ENCODE data around the gene CD37. TPM values are rescaled to one million over a fixed set of nuclear protein-coding genes. Genes with fewer than 3 reads are reported as not detected.

CD37 gene
- polyA plus RNA-seq, 1 of the 3 experiments (the other 2 are of a cell fraction), result not detected

DNA sequence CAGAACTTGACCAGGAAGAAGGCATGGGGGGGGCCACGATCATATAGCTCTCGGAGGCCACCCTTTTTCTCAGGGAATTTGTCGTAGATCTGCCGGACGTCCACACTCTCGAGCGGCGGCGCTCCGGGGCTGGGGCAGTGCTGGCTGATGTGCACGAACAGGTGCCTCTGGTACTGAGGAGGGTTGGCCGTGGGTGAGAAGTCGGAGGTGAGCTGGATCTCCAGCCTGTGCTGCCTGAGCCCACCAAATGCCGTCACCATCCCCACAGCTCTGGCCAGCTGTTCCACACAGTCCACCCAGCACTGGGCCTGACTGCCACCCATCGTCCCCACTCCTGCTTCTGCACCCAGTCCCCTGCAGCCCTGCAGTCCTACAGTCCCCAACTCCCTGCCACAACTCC, 12.0 kb downstream of the CD37 start:
- TF ChIP-seq RCOR1 (IDR thresholded peaks at IDR 0.05; ENCODE audit: low read length), result no peak
- no peak for TF ChIP-seq SIN3A (IDR thresholded peaks at IDR 0.05; ENCODE audit: borderline replicate concordance, low read depth, low read length)
- TF ChIP-seq RXRA (IDR thresholded peaks at IDR 0.05; ENCODE audit: borderline replicate concordance, low read depth), result no peak
- TF ChIP-seq TAF1 (IDR thresholded peaks at IDR 0.05; ENCODE audit: borderline replicate concordance, low read depth, low read length), result no peak
- TF ChIP-seq EP300 (IDR thresholded peaks at IDR 0.05; ENCODE audit: borderline replicate concordance in 1 of 2, low read depth in 1 of 2, low read length in 1 of 2), result no peak
- TF ChIP-seq MEF2A (IDR thresholded peaks at IDR 0.05; ENCODE audit: borderline replicate concordance, low read depth), result no peak
- no peak for TF ChIP-seq CHD2 (IDR thresholded peaks at IDR 0.05; ENCODE audit: low read length, partially characterized antibody)
- no peak for TF ChIP-seq GATA2 (CRISPR knock-in tag; IDR thresholded peaks at IDR 0.05)
- TF ChIP-seq, protein P1, sequence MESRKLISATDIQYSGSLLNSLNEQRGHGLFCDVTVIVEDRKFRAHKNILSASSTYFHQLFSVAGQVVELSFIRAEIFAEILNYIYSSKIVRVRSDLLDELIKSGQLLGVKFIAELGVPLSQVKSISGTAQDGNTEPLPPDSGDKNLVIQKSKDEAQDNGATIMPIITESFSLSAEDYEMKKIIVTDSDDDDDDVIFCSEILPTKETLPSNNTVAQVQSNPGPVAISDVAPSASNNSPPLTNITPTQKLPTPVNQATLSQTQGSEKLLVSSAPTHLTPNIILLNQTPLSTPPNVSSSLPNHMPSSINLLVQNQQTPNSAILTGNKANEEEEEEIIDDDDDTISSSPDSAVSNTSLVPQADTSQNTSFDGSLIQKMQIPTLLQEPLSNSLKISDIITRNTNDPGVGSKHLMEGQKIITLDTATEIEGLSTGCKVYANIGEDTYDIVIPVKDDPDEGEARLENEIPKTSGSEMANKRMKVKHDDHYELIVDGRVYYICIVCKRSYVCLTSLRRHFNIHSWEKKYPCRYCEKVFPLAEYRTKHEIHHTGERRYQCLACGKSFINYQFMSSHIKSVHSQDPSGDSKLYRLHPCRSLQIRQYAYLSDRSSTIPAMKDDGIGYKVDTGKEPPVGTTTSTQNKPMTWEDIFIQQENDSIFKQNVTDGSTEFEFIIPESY (IDR thresholded peaks at IDR 0.05; ENCODE audit: borderline replicate concordance, low read depth), result no peak
- TF ChIP-seq, protein P2, sequence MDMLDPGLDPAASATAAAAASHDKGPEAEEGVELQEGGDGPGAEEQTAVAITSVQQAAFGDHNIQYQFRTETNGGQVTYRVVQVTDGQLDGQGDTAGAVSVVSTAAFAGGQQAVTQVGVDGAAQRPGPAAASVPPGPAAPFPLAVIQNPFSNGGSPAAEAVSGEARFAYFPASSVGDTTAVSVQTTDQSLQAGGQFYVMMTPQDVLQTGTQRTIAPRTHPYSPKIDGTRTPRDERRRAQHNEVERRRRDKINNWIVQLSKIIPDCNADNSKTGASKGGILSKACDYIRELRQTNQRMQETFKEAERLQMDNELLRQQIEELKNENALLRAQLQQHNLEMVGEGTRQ (IDR thresholded peaks at IDR 0.05; ENCODE audit: borderline replicate concordance, low read depth, low read length), result no peak
- TF ChIP-seq FOSL2 (IDR thresholded peaks at IDR 0.05; ENCODE audit: borderline replicate concordance, low read depth), result no peak
- H4K20me1 ChIP-seq (ENCODE audit: insufficient read depth), result no peaks in the 10 kb centered on the region
- no peaks in the 10 kb centered on the region for H3K9me2 ChIP-seq
- no peak overlapping the region for H3K27ac ChIP-seq (ENCODE audit: low read depth in 2 of 2, low read length in 1 of 2)
- no peak overlapping the region for H2AFZ ChIP-seq (ENCODE audit: low read depth)
- POLR2A ChIA-PET, result no interaction called here
- no peaks in the 10 kb centered on the region for H3K9me3 ChIP-seq
- H3K4me1 ChIP-seq (ENCODE audit: control insufficient read depth in 1 of 2, insufficient read depth in 2 of 2, low read depth in 1 of 2, low read length in 1 of 2), result no peaks in the 10 kb centered on the region
- no peaks in the 10 kb centered on the region for H3K27me3 ChIP-seq (ENCODE audit: insufficient read depth)
- no peaks in the 10 kb centered on the region for H3K79me2 ChIP-seq (ENCODE audit: insufficient read depth)
- H3K4me2 ChIP-seq, result no peak overlapping the region
- H3F3A ChIP-seq (replicated peaks; ENCODE audit: insufficient read depth), result peaks cover 3% of the 10 kb centered on the region
- no peak for DNase-seq
- H3K9ac ChIP-seq, result no peak overlapping the region
- H3K36me3 ChIP-seq (replicated peaks in 1 of 2; ENCODE audit: control insufficient read depth in 1 of 2, insufficient read depth in 2 of 2, low read length in 1 of 2), result peaks cover 30 to 72% of the 10 kb centered on the region in 2 experiments
- no peak overlapping the region for H3K4me3 ChIP-seq (ENCODE audit: low read depth in 2 of 2, low read length in 1 of 2)
- CTCF ChIA-PET, result interaction anchor here (1.4 to 1.5 kb wide), 2 partner anchors 45 to 46 kb away, joined by 3 to 5 read pairs; no protein-coding TSS in a partner anchor
- WGBS (ENCODE audit: low lambda C conversion rate), result 90% methylated on average over 15 of the region's 15 CpGs

DNA sequence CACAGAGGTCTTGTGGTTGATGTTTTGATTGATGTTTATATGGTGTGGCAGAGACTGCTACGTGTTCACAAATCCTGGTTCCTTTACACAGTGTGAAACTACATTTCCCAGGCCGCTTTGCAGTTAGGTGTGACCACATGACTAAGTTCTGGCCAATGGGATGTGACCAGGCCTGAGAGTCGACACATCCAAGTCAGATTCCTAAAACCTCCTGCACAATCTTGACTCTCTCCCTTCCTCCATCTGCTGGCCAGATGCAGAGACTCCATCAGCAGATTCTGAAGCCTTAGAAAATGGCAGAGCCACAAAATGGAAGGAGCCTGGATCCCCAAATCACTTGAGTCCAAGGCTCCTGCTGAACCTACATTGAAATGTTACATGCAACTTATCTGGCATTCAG, 12.6 kb downstream of the CD37 start:
- CTCF ChIA-PET, result interaction anchor here (1.4 to 1.5 kb wide), 2 partner anchors 44 to 47 kb away, joined by 3 to 5 read pairs; no protein-coding TSS in a partner anchor

More for the DNA sequence above, 12.6 kb downstream of the CD37 start:
- POLR2A ChIA-PET, result no interaction called here
- 76% methylated on average over 3 of the region's 3 CpGs for WGBS (ENCODE audit: low lambda C conversion rate)
- Histone ChIP-seq H3K4me3 (ENCODE audit: low read depth in 2 of 2, low read length in 1 of 2) (no peak overlapping the region), H2AFZ (ENCODE audit: low read depth) (no peak overlapping the region), H3K9me2 (no peaks in the 10 kb centered on the region), H3K27ac (ENCODE audit: low read depth in 2 of 2, low read length in 1 of 2) (no peak overlapping the region), H3K9me3 (no peaks in the 10 kb centered on the region), H3K4me1 (ENCODE audit: control insufficient read depth in 1 of 2, insufficient read depth in 2 of 2, low read depth in 1 of 2, low read length in 1 of 2) (no peaks in the 10 kb centered on the region), H3K27me3 (ENCODE audit: insufficient read depth) (no peaks in the 10 kb centered on the region), H3K36me3 (replicated peaks in 1 of 2; ENCODE audit: control insufficient read depth in 1 of 2, insufficient read depth in 2 of 2, low read length in 1 of 2) (peaks cover 25 to 67% of the 10 kb centered on the region in 2 experiments), H3K9ac (no peak overlapping the region), H3K4me2 (no peak overlapping the region), H3K79me2 (ENCODE audit: insufficient read depth) (no peaks in the 10 kb centered on the region), H4K20me1 (ENCODE audit: insufficient read depth) (no peaks in the 10 kb centered on the region), H3F3A (replicated peaks; ENCODE audit: insufficient read depth) (peaks cover 3% of the 10 kb centered on the region)
- peak; percentile 66 for DNase-seq
- TF ChIP-seq CTCF (IDR thresholded peaks at IDR 0.05) (peak; percentile 31), TAF1 (IDR thresholded peaks at IDR 0.05; ENCODE audit: borderline replicate concordance, low read depth, low read length) (no peak), YY1 (IDR thresholded peaks at IDR 0.05; ENCODE audit: low read depth) (peak; percentile 69; the same call in 1 of the 2 replicates), GABPA (IDR thresholded peaks at IDR 0.05; ENCODE audit: low read depth) (no peak), NFIC (IDR thresholded peaks at IDR 0.05; ENCODE audit: borderline replicate concordance) (no peak)
- TF ChIP-seq, protein P2 (IDR thresholded peaks at IDR 0.05; ENCODE audit: borderline replicate concordance, low read depth, low read length), result peak; percentile 35; the same call in 1 of the 2 replicates
- TF ChIP-seq, protein P3, sequence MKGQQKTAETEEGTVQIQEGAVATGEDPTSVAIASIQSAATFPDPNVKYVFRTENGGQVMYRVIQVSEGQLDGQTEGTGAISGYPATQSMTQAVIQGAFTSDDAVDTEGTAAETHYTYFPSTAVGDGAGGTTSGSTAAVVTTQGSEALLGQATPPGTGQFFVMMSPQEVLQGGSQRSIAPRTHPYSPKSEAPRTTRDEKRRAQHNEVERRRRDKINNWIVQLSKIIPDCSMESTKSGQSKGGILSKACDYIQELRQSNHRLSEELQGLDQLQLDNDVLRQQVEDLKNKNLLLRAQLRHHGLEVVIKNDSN (IDR thresholded peaks at IDR 0.05; ENCODE audit: borderline replicate concordance, low read depth), result peak; percentile 90

Data from SK-N-SH (cell line).